AG04449 (cell line): Measurements from ENCODE around the gene UPF1.
A peak's percentile ranks its signal among the peaks of the same experiment; 100 is the strongest.

Experiments used
- CTCF ChIA-PET: fragments of 350-600 bp; formaldehyde crosslinking; extraction: SDS; loops from one replicate; lab custom pipeline; 2021; ENCODE audit warnings: antibody characterized with exemption; lab: Yijun Ruan, JAX
- POLR2A ChIA-PET: fragments of 400-600, 350-600 bp; formaldehyde crosslinking; extraction: SDS; loops from one replicate; lab custom pipeline; 2020; ENCODE audit warnings: antibody characterized with exemption, inconsistent platforms; lab: Yijun Ruan, JAX
- DNase-seq: peaks from one replicate; pipeline ENCODE4 v3.0.0-alpha.2; 2010; ENCODE audit warnings: low read depth, low spot score
- H3K4me3 ChIP-seq: 2 replicates; pipeline ENCODE4 v1.5.1; 2011; ENCODE audit warnings: low read depth, mild to moderate bottlenecking, control low read depth, low read length
- CTCF ChIP-seq: IDR thresholded peaks from one replicate; pipeline ENCODE4 v1.5.1; 2011; ENCODE audit warnings: mild to moderate bottlenecking, moderate library complexity, low read length, control low read depth, inconsistent platforms; ENCODE audit not compliant: insufficient read depth; ENCODE audit errors: missing control alignments

UPF1 gene

GRCh38 chr19:18833141-18833476 lies 1.4 kb downstream of the UPF1 start:
- no peak for DNase-seq
- TF ChIP-seq CTCF, result no peak
- POLR2A ChIA-PET, result no interaction called here
- peak overlapping the region; percentile 87 for H3K4me3 ChIP-seq
- CTCF ChIA-PET, result interaction anchor here (1.2 to 12.6 kb wide), 6 partner anchors 11 to 380 kb away, joined by 3 to 149 read pairs (median 10); no protein-coding TSS in a partner anchor

- ChIA-PET POLR2A (no interaction called here), CTCF (interaction anchor here (0.9 to 12.6 kb wide), 5 partner anchors 11 to 245 kb away, joined by 3 to 149 read pairs (median 16); no protein-coding TSS in a partner anchor)
- H3K4me3 ChIP-seq, result peak overlapping the region; percentile 87
- DNase-seq, result no peak
- TF ChIP-seq CTCF, result no peak
These were observed 2.3 kb downstream of the UPF1 start for GRCh38 chr19:18833849-18834643.

GRCh38 chr19:18834644-18834984 lies 2.9 kb downstream of the UPF1 start:
- POLR2A ChIA-PET, result no interaction called here
- DNase-seq, result no peak
- CTCF ChIA-PET, result interaction anchor here (1.2 to 12.6 kb wide), 5 partner anchors 10 to 384 kb away, joined by 3 to 149 read pairs (median 16); no protein-coding TSS in a partner anchor
- TF ChIP-seq CTCF, result no peak
- no peak overlapping the region; the same call in 1 of the 2 replicates for H3K4me3 ChIP-seq

- no peak for TF ChIP-seq CTCF
- ChIA-PET POLR2A (interaction anchor here (1.2 kb wide), 1 partner anchor 8 kb away, joined by 4 read pairs; the partner anchor contains the start of gene UPF1), CTCF (interaction anchor here (0.7 to 13.0 kb wide), 5 partner anchors 10 to 248 kb away, joined by 3 to 286 read pairs (median 149); partner anchors contain the start of gene REX1BD)
- DNase-seq, result no peak
- no peak overlapping the region for H3K4me3 ChIP-seq
These were observed 7.9 kb downstream of the UPF1 start for GRCh38 chr19:18839465-18840287.

- no peak for TF ChIP-seq CTCF
- no peak for DNase-seq
- no peak overlapping the region for H3K4me3 ChIP-seq
- ChIA-PET CTCF (interaction anchor here (0.7 to 13.0 kb wide), 5 partner anchors 9 to 249 kb away, joined by 3 to 286 read pairs (median 149); partner anchors contain the start of gene REX1BD), POLR2A (interaction anchor here (1.2 kb wide), 1 partner anchor 9 kb away, joined by 4 read pairs; the partner anchor contains the start of gene UPF1)
These were observed 8.8 kb downstream of the UPF1 start for GRCh38 chr19:18840288-18841267.
